Gastroesophageal sphincter (tissue), 3 donors: Measurements from ENCODE around the gene TMEM135.

ENCODE experiments used
- EP300 ChIP-seq: sonication (generic); formaldehyde crosslinking; IDR thresholded peaks from one replicate; pipeline ENCODE4 v1.6.1; 2017; ENCODE audit warnings: antibody characterized with exemption, mild to moderate bottlenecking
- POLR2A ChIP-seq, 2 donors: fragments of 450-650 bp; IDR thresholded peaks; one replicate each; pipeline ENCODE4 v1.6.1; 2017; ENCODE audit warnings: antibody characterized with exemption in 2 of 2, mild to moderate bottlenecking in 2 of 2, moderate library complexity in 1 of 2
- POLR2AphosphoS5 ChIP-seq: sonication (generic); formaldehyde crosslinking; IDR thresholded peaks from one replicate; pipeline ENCODE4 v1.6.1; 2017; ENCODE audit warnings: antibody characterized with exemption
- TF ChIP-seq, protein P1 (sequence below), 4 experiments: fragments of 200-600 bp in 2 of 4; fragments of 450-650 bp in 2 of 4; sonication (generic) in 1 of 4; IDR thresholded peaks; one replicate each; pipeline ENCODE4 v1.5.1; 2017 to 2019; ENCODE audit warnings: antibody characterized with exemption in 4 of 4, mild to moderate bottlenecking in 2 of 4, moderate library complexity in 2 of 4

DNA sequence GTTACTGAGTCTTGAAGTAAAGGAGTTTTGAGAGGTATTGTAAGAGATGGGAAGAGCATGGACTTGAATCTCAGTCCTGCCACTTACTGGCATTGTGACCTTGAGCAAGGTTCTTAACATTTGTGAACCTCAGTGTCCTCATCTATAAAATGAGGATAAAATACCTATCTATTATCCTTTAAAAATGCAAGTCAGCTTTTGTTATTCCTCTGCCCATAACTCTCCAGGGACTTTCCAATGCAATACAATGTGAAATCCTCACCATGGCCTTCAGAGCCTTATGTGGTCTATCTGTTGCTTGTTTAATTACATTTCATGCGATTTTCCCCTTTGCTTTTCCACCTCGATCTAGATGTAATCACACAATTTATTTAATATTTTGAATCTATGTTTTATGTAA, 9.1 kb downstream of the TMEM135 start:
- TF ChIP-seq, protein P1, sequence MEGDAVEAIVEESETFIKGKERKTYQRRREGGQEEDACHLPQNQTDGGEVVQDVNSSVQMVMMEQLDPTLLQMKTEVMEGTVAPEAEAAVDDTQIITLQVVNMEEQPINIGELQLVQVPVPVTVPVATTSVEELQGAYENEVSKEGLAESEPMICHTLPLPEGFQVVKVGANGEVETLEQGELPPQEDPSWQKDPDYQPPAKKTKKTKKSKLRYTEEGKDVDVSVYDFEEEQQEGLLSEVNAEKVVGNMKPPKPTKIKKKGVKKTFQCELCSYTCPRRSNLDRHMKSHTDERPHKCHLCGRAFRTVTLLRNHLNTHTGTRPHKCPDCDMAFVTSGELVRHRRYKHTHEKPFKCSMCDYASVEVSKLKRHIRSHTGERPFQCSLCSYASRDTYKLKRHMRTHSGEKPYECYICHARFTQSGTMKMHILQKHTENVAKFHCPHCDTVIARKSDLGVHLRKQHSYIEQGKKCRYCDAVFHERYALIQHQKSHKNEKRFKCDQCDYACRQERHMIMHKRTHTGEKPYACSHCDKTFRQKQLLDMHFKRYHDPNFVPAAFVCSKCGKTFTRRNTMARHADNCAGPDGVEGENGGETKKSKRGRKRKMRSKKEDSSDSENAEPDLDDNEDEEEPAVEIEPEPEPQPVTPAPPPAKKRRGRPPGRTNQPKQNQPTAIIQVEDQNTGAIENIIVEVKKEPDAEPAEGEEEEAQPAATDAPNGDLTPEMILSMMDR (IDR thresholded peaks at IDR 0.05) = no peak
- TF ChIP-seq POLR2A (IDR thresholded peaks at IDR 0.05) (no peak), EP300 (no peak), POLR2AphosphoS5 (no peak)
